SIG-M5 (cell line): Measurements from ENCODE around the gene ITSN2.

ENCODE experiments used
- DNase-seq: peaks from one replicate; lab custom pipeline; 2025; lab: John Stamatoyannopoulos, UW

ITSN2 gene

DNA sequence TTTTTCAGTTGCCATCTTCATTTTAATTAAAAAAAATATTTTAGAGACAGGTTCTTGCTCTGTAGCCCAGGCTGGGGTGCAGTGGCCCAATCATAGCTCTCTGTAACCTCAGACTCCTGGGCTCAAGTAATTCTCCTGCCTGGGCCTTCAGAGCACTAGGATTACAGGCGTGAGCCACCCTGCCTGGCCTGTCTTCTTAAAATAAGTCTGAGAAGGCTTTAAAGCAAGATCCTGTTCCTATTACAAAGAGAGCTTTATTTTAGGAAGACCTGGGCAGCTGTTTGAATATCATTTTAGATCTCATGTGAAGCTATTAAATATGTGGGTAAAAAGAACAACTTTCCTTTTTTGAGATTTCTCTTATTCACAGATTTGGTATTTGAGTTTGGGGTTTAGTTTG, 184.0 kb downstream of the ITSN2 start:
- no peak for DNase-seq

DNA sequence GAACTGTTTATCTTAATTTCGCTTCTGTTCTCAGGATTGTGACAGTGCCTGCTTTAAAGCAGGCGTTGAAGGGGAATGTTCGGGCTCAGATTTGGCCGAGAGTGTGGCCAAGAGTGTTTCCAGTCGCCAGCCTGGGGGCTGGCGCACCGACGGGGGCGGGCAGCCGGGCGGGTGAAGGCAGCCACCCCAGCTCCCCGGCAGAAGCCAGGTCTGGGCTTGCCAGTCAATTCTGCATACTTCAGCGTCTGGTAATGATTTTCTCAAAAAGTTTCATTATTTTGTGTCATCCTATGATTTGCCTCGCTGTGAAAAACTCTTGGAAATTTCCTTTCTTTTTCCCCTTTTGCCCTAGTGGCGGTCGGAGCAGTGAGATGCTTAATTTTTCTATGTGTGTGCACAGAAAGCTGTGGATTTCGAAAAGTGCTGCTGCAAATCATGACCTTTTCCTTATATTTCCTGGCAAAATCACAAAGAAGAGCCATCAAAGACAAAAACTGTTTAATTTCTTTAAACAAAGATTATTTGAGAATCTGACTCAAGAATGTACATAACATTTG, 184.6 kb downstream of the ITSN2 start:
- DNase-seq: no peak

DNA sequence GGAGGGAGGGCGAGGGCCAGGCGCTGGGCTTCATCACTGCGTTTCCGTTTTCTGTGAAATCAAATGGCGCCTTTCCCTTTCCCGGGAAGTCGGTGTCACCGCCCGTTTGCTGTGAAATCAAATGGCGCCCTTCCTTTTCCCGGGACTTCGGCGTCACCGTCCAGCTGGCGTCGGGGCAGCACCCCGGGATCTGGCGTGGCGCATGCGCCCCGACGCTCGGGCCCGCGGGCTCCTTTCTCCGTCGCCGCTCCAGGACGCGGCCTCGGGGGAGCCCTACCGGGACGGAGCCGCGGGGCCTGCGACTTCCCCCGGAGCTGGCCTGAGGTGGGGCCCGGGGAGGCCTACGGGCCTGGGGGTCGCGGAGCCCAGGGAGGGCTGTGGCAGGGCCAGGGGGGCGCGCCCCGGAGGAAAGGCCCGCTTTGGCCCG, 185.5 kb downstream of the ITSN2 start, which contains the start of gene FAM228A:
Gene FAM228A (plus strand): TSS at position 203 of the 427 bp plus-strand sequence. CDS start 428 bp downstream, outside the sequence.
- DNase-seq: no peak

DNA sequence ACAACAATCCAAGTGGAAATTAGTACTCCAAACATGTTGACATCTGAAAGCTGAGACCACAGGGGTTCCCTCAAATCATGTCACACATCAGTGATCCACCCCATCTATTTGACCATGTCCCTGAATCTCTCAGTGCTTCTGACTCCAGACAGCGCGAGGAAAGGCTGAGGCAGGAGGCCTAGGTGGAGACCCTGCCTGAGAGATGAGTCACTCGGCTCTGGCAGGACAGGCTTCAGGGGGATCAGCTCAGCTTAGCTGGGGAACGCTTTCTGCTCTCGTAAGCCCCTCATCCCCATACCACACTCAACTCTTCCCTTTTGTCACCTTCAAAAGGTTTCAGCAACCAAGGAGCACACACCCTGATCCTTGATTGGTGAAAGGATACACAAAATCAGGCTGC, 191.3 kb downstream of the ITSN2 start:
- DNase-seq: no peak

DNA sequence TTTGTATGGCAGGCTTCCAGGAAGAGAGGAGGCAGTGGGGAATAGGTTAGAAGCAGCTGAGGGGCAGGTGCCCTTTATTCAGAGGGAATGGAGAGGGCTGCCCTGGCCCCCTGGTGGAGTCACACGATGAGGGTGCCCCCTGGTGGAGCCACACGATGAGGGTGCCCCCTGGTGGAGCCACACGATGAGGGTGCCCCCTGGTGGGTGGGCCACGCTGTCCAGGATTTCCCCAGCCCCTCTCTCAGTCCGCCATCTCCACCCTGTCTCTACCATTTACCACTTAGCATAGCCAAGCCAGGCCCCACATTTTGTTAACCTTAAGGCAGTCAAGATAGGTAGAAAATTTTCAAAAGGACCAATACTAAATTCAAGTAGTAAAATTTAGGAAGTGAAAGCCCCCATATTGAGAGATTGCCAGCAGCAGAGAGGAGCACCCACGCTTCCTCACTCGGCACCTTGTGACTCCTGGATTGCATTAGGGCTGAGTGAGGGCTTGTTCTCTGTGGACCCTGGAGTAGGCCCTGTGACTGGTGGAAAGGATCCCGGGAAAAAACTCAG, 195.8 kb downstream of the ITSN2 start:
- DNase-seq: no peak

DNA sequence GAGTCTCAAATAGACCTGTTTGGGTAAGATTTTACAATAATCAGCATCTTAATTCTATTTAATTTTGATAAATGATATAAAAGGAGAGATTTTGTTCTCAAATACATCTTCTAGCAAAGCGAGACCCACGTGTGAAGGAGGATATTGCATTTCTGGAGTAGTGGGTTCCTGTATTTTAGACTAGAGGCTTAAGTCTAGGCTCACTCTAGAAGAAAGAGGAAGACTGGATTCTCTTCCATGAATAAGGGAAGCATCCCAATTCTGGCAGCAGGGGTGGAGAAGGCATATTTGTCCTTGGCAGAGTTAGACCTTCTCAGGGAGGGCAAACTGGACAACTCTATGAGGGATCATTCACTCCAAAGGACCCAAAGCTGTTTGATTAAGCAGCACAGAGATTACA, 196.7 kb downstream of the ITSN2 start:
- DNase-seq: no peak

DNA sequence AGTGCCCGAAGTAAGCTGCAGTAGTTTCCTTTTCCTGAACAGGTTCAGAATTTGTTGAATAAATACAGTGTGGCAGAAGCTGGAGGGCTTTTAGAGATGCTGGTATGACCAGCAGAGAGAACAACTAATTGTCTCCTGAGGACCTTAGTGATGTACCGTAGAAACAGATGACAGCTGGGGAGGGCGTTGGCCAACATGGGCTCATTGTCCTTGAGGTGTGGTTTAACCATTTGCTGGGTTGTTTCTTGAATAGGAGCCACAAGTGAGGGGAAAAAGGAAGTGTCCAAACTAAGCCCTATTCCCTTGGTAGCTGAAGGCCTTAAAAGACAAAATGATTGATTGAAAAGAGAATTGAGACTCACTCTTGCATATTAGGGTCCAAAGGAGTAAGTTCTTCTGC, 197.2 kb downstream of the ITSN2 start:
- no peak for DNase-seq

DNA sequence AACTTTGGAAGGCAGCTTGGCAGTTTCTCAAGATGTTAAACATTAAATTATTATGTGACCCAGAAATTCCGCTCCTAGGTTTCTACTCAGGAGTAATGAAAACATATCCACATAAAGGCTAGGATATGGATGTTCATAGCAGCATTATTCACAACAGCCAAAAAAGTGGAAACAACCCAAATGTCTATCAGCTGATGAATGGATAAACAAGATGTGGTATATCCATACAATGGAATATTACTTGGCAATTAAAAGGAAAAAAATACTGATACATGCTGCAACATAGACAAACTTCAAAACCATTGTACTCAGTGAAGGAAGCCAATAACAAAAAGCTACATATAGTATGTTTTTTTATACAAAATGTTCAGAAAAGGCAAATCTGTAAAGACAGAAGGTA, 197.8 kb downstream of the ITSN2 start:
- no peak for DNase-seq

DNA sequence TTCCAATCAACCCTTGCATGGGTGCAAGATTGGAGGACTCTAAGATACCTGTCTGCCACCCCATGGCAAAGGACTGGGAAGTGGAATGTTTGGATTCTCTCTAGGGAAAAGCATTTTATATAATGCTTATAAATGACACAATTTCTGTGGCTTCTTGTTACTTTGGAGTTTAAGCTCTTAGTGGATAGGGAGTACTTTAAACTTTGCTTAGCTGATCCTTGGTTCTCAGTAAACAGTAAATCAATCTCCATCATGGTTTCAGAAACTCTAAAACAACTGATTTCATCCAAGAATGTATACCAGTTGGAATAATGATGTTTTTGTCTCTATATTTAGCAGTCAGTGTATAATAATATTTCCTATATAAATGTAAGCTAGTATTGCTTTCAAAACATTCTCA, 199.6 kb downstream of the ITSN2 start:
- no peak for DNase-seq

DNA sequence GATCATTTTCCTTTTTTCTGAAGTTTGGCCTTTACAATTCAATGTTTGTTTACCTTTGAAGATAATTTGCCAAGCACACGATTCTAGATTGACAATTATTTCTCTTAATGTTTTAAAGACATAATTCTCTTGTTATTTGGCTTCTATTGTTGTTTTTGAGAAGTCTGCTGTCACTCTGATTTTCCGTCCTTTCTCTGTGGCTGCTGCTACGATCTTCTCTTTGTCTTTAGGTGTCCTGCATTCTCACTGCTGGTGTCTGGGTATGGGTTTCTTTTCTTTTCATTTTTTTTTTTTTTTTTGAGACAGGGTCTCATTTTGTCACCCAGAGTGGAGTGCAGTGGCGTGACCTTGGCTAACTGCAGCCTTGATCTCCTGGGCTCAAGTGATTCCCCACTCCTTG, 200.6 kb downstream of the ITSN2 start:
- no peak for DNase-seq

DNA sequence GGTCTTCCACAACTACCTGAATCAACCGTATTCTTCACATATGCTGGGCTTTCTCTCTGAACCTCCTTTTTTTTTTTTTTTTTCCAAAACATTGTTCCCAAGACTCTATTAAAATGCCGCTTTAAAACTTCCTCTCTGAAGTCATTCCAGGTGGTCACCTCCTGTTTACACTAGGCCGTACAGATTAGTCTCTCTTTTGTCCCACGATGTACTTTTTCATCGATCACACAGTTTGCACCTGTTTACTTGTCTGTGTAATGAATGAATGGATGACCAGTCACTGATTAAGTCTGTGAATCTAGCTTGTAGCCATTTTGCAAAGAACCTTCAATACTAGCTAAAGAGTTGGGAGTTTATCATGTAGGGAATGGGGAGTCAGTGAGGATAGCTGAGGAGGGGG, 202.2 kb downstream of the ITSN2 start:
- DNase-seq: no peak

DNA sequence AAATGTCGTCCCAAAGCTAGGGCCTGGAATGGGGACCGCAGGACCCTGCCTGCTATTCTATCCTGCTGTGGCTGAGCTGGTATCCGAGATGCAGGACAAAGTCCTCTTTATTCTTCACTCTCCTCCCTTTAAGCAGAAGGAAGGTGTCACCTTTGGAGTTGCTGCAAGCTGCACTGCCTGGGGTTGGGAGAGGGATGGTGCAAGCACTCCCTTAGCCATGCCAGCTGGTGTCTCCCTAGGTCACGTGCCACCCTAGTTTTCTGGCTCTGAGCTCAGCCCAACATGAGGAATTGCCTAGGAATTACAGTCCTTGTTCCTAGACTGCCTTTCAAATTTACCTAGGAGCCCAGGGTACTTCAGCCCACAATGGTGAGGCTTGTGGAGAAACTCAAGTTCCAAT, 206.9 kb downstream of the ITSN2 start:
- DNase-seq: no peak
